Measurements from ENCODE around the gene PDPK1. TPM values are rescaled to one million over a fixed set of nuclear protein-coding genes. Genes with fewer than 3 reads are reported as not detected.
"Not testable (repeated sequence)": the region's sequence is repeated elsewhere in the genome, so short reads cannot be mapped to it uniquely, and the experiment has no call there.

PDPK1 gene
- total RNA-seq, 1 donor from 2014 or later = 18.9 TPM

DNA sequence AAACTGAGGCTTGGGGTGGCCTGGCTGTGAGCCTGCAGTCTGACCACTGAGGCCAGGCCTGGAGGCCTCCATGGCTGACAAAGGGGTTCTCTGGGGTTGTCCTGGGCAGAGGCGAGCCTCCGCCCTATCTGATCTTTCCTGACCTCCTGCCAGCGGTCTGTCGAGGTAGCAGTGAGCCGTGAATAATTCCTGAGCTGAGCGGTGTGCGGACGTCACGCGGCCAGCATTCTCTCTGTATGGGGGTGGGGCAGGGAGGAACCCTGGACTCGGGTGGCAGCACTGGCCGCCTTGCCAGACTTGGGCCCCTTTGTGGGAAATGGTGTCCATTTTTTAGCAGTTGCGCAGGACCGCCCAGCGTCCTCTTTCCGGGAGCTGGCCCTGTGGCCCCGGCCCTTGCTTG lies 74.1 kb downstream of the PDPK1 start:
- DNase-seq = not testable (repeated sequence)

GRCh38 chr16:2613251-2613650 lies 75.4 kb downstream of the PDPK1 start:
- DNase-seq = not testable (repeated sequence)

- no peak for DNase-seq
Measured at GRCh38 chr16:2614761-2615191, 77.0 kb downstream of the PDPK1 start.

DNA sequence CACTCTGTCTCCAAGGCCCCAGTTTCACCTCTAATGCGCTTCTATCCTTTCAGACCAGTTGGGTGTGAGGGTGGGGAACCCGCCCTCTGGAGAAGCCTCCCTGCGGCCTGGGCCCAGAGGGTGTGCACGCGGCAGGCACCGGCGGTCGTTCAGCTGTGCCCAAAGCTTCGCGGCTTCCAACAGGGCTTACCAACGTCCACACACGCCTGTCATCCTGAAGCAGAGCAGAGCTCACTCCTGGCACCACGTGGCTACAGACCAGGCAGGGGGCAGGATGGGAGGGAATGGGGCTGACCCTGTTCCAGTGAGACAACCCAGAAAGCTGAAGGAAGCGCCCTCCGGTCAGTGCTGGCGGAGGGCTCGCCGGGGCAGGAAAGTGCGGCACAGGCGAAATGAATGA lies 81.1 kb downstream of the PDPK1 start:
- DNase-seq = not testable (repeated sequence)

GRCh38 chr16:2619628-2620027 lies 81.8 kb downstream of the PDPK1 start:
- DNase-seq = not testable (repeated sequence)

GRCh38 chr16:2620870-2621269 lies 83.0 kb downstream of the PDPK1 start:
- not testable (repeated sequence) for DNase-seq

DNA sequence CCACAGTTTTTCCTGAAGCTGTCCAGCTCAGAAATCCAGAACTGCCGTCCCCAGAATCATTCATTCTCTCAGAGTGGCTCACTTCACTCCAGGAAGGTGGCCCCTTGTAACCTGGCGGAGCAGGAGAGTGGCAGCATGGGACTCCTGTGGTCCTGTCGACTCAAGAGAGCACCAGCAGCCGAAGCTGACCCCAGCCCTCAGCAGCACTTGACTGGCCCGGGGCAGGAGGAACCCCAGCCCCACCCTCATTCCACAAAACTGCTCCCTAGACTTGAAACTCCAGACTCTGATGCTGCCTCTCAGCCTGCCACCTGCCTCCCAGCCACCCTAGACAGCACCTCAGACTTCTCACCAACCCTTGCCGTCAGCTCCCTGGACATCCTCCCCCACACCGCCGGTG lies 83.6 kb downstream of the PDPK1 start:
- not testable (repeated sequence) for DNase-seq

- DNase-seq = not testable (repeated sequence)
Measured at GRCh38 chr16:2627075-2627474, 89.3 kb downstream of the PDPK1 start.

DNA sequence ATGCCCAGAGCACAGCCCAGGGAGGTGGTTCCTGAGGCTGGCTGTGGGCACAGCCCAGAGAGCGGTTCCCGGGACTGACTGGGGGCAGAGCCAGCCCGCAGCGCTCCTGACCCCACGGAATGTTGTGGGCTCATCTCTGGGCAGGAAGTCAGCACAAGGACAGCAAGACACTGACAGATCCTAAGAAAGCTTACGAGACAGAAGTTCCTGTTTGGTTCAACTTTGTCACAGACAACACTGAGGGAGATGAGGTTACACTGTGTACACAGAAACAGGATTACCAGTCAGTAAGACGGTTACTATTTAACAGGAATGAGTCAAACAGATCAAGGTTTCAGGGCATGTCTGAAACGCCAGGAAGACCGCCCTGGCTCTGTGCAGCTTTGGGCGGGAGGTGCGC lies 93.4 kb downstream of the PDPK1 start:
- DNase-seq = not testable (repeated sequence)

GRCh38 chr16:2632291-2632690 lies 94.5 kb downstream of the PDPK1 start:
- DNase-seq = not testable (repeated sequence)

- not testable (repeated sequence) for DNase-seq
Measured at GRCh38 chr16:2639071-2639721, 101.4 kb downstream of the PDPK1 start.

GRCh38 chr16:2639722-2640072 lies 101.9 kb downstream of the PDPK1 start:
- DNase-seq = not testable (repeated sequence)

- not testable (repeated sequence) for DNase-seq
Measured at GRCh38 chr16:2642561-2642960, 104.7 kb downstream of the PDPK1 start.

DNA sequence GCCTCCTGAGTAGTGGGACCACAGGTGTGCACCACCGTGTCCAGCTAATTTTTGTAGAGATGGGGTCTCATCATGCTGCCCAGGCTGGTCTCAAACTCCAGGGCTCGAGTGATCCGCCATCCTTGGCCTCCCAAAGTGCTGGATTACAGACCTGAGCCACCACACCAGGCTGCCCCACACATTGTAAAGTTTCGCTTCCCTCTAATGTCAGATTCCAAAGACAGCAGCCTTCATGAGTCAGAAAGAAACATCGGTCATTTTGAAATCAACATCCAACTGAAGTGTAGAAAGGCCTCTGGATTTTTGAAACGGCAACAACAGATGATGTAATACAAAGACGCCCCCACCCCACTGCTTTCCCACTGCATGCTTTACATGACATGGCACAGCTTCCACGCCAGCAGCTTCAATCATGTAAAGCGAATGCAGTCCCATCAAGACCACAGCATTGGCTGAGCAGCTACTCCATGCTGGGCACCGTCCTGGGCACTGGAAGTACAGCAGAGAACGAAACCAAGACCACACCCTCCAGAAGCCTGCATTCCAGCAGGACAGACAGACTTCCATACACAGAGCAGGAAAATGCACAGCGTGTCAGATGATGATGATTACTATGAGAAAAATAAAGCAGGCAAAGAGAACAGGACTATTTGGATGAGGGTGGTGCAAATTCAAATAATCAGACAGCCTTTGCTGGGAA lies 107.1 kb downstream of the PDPK1 start:
- not testable (repeated sequence) for DNase-seq

DNA sequence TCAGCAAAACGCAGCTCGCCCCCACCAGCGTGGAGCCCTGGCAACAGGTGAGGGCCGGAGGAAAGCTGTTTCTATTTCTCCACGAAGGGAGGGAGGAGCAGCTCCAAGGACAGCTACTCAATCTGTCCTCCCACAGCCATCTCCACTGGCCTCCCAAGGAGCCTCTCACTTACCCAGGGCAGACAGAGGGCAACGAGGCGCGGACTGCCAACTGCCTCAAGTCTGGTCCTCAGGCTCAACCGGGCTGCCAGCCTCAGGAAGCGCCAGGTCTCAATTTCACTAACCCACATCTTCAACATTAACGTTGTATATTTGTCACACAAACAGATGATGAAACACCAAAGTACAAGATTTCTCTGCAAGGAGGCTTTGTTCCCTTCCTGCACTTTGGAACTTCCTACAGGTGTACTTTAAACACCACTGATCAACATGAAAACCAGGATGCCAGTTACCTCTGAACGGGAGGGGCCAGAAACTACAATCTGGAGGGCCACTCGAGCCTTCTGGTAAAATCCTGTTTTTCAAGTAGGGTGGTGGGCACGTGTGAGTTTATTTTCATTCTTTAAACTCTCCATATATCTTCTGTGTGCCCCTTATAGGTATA lies 113.5 kb downstream of the PDPK1 start:
- not testable (repeated sequence) for DNase-seq

Small RNA genes lying within 50 kb of the gene (small RNA-seq; reads per million reads assigned to genes)
- gene AC093525.1 (ENCODE audit: low replicate concordance) (not detected), gene MIR3178 (ENCODE audit: low replicate concordance) (not detected)

Other genes with a start within 250 kb of the PDPK1 start
- gene ABCA3, start 197.3 kb upstream of the PDPK1 start, total RNA-seq = 3.5 TPM
- 7.8 TPM for gene CCNF, start 108.6 kb upstream of the PDPK1 start, total RNA-seq
- gene TEDC2, start 77.9 kb upstream of the PDPK1 start, total RNA-seq = 3.4 TPM
- gene NTN3, start 66.7 kb upstream of the PDPK1 start, total RNA-seq = 3.4 TPM
- 8.8 TPM for gene TBC1D24, start 62.9 kb upstream of the PDPK1 start, total RNA-seq
- gene ATP6V0C, start 24.1 kb upstream of the PDPK1 start, total RNA-seq = 20.4 TPM
- 15.6 TPM for gene AMDHD2, start 17.6 kb upstream of the PDPK1 start, total RNA-seq
- not detected for gene CEMP1, start 6.6 kb upstream of the PDPK1 start, total RNA-seq
- 13.6 TPM for gene KCTD5, start 144.5 kb downstream of the PDPK1 start, total RNA-seq
- gene PRSS27, start 182.2 kb downstream of the PDPK1 start, total RNA-seq = 0.39 TPM
- 234 TPM for gene SRRM2, start 214.6 kb downstream of the PDPK1 start, total RNA-seq
- gene ELOB, start 239.3 kb downstream of the PDPK1 start, total RNA-seq = 109 TPM
- gene PRSS33, start 249.5 kb downstream of the PDPK1 start, total RNA-seq = not detected

Measured in skin of body (tissue), 3 donors.